HUES48 (cell line): ENCODE results near the gene KLRD1.
"Not testable (repeated sequence)": the region's sequence is repeated elsewhere in the genome, so short reads cannot be mapped to it uniquely, and the experiment has no call there.

Experiments
- H3K27ac ChIP-seq: one replicate; pipeline ENCODE4 v1.7.0; 2013; ENCODE audit warnings: low read depth, low read length, inconsistent platforms
- H3K27me3 ChIP-seq: 2 replicates; pipeline ENCODE4 v1.6.1; 2013; ENCODE audit warnings: mild to moderate bottlenecking, low read length; ENCODE audit not compliant: control insufficient read depth, insufficient read depth
- H3K36me3 ChIP-seq: 2 replicates; pipeline ENCODE4 v1.6.1; 2013; ENCODE audit warnings: low read length; ENCODE audit not compliant: control insufficient read depth, insufficient read depth
- H3K4me1 ChIP-seq: 2 replicates; pipeline ENCODE4 v1.6.1; 2013; ENCODE audit warnings: mild to moderate bottlenecking, low read length; ENCODE audit not compliant: control insufficient read depth, insufficient read depth
- H3K4me3 ChIP-seq: 2 replicates; pipeline ENCODE4 v1.5.1; 2013; ENCODE audit warnings: mild to moderate bottlenecking, low read depth, low read length
- H3K9ac ChIP-seq: 2 replicates; pipeline ENCODE4 v1.6.1; 2013; ENCODE audit warnings: mild to moderate bottlenecking, low read depth, low read length, moderate library complexity
- H3K9me3 ChIP-seq: 2 replicates; pipeline ENCODE4 v1.6.1; 2013; ENCODE audit warnings: low read length; ENCODE audit not compliant: control insufficient read depth, insufficient read depth

The KLRD1 gene

GRCh38 chr12:10369557-10370415 lies 62.1 kb downstream of the KLRD1 start:
- H3K4me3 ChIP-seq: no peak overlapping the region
- H3K9ac ChIP-seq: no peak overlapping the region
- no peaks in the 10 kb centered on the region for H3K36me3 ChIP-seq
- H3K27me3 ChIP-seq: no peaks in the 10 kb centered on the region
- 0 out of 2 replicates have a peak, but pooled peaks cover 4% of the 10 kb centered on the region for H3K9me3 ChIP-seq
- no peak overlapping the region for H3K27ac ChIP-seq
- H3K4me1 ChIP-seq: peaks cover 28% of the 10 kb centered on the region

GRCh38 chr12:10371893-10372535 lies 64.3 kb downstream of the KLRD1 start:
- H3K4me3 ChIP-seq, H3K27ac ChIP-seq, H3K9me3 ChIP-seq, H3K27me3 ChIP-seq, H3K36me3 ChIP-seq, H3K9ac ChIP-seq: not testable (repeated sequence)
- H3K4me1 ChIP-seq: peaks cover 15% of the 10 kb centered on the region; the same call in 1 of the 2 replicates

- H3K4me1 ChIP-seq: peaks cover 15% of the 10 kb centered on the region; the same call in 1 of the 2 replicates
- H3K27me3 ChIP-seq: no peaks in the 10 kb centered on the region
- no peaks in the 10 kb centered on the region for H3K36me3 ChIP-seq
- 0 out of 2 replicates have a peak, but pooled peaks cover under 1% of the 10 kb centered on the region for H3K9me3 ChIP-seq
- H3K27ac ChIP-seq: no peak overlapping the region
- no peak overlapping the region for H3K4me3 ChIP-seq
- no peak overlapping the region for H3K9ac ChIP-seq
Measured at GRCh38 chr12:10372559-10372958, 64.9 kb downstream of the KLRD1 start.

- no peaks in the 10 kb centered on the region for H3K36me3 ChIP-seq
- H3K4me1 ChIP-seq: peaks cover 15% of the 10 kb centered on the region; the same call in 1 of the 2 replicates
- no peak overlapping the region for H3K9ac ChIP-seq
- no peaks in the 10 kb centered on the region for H3K27me3 ChIP-seq
- no peak overlapping the region for H3K27ac ChIP-seq
- no peaks in the 10 kb centered on the region for H3K9me3 ChIP-seq
- H3K4me3 ChIP-seq: no peak overlapping the region
Measured at GRCh38 chr12:10374624-10375018, 67.0 kb downstream of the KLRD1 start.

- not testable (repeated sequence) for H3K36me3 ChIP-seq, H3K4me1 ChIP-seq, H3K9ac ChIP-seq, H3K4me3 ChIP-seq, H3K9me3 ChIP-seq, H3K27ac ChIP-seq, H3K27me3 ChIP-seq
Measured at GRCh38 chr12:10378737-10379136, 71.1 kb downstream of the KLRD1 start.
